ENCODE results near the gene TMEM120B. TPM values are rescaled to one million over a fixed set of nuclear protein-coding genes. Genes with fewer than 3 reads are reported as not detected.
A peak's percentile ranks its signal among the peaks of the same experiment; 100 is the strongest.

Gene TMEM120B
- total and polyA plus RNA-seq, 2 of the 4 experiments (the other 2 are of a cell fraction), result 10.6 to 18.4 TPM

GRCh38 chr12:121812320-121812871 lies 99.8 kb downstream of the TMEM120B start:
- WGBS, 2 experiments (ENCODE audit: extremely low coverage in 2 of 2, insufficient read length in 1 of 2), result 4% methylated on average over 4 of the region's 26 CpGs; no CpG with 5 or more reads in 1 of the 2 experiments

More at GRCh38 chr12:121812320-121812871, 99.8 kb downstream of the TMEM120B start:
- Histone ChIP-seq H3K4me2 (ENCODE audit: low read depth, low read length) (peak overlapping the region; percentile 89), H3K9ac (ENCODE audit: low read depth, low read length) (peak overlapping the region; percentile 53), H4K8ac (ENCODE audit: low read depth in 2 of 2, low read length in 2 of 2) (peak overlapping the region in 1 of 2 experiments; percentile 22; a peak in 1 of 4 replicates), H2AK9ac (replicated peaks; ENCODE audit: low read depth, low read length, poor library complexity) (peak overlapping the region; percentile 53), H4K20me1 (ENCODE audit: insufficient read depth, low read length) (peaks cover 50% of the 10 kb centered on the region), H3K18ac (ENCODE audit: low read depth, low read length) (no peak overlapping the region), H3K14ac (replicated peaks; ENCODE audit: low read depth, low read length) (peak overlapping the region; percentile 55), H2AFZ (replicated peaks; ENCODE audit: low read length, poor library complexity) (peak overlapping the region; percentile 73), H2BK15ac (ENCODE audit: low read depth, low read length) (no peak overlapping the region), H3K27me3 (ENCODE audit: control insufficient read depth, insufficient read depth, low read length) (no peaks in the 10 kb centered on the region), H3K23ac (ENCODE audit: low read depth, low read length) (peak overlapping the region; percentile 77; the same call in 1 of the 2 replicates), H2BK5ac (ENCODE audit: low read depth, low read length, poor library complexity, severe bottlenecking) (no peak overlapping the region), H3K4me1 (ENCODE audit: control insufficient read depth, insufficient read depth, low read length) (peaks cover 18% of the 10 kb centered on the region), H2BK20ac (ENCODE audit: low read depth, low read length) (no peak overlapping the region), H3K27ac (ENCODE audit: insufficient read depth, low read length) (peak overlapping the region; percentile 24; the same call in 1 of the 2 replicates), H3K4ac (ENCODE audit: low read depth, low read length) (peak overlapping the region; percentile 61; the same call in 1 of the 2 replicates), H3K79me1 (ENCODE audit: low read depth in 1 of 2, low read length in 2 of 2) (peaks cover 37 to 74% of the 10 kb centered on the region in 2 experiments), H3K36me3 (ENCODE audit: control insufficient read depth, insufficient read depth, low read length) (peaks cover 66% of the 10 kb centered on the region), H3K56ac (ENCODE audit: extremely low read depth, insufficient read depth, low read length) (no peak overlapping the region; the same call in 1 of the 2 replicates), H4K5ac (ENCODE audit: low read depth, low read length) (no peak overlapping the region), H3K9me1 (ENCODE audit: insufficient read depth, low read length) (no peaks in the 10 kb centered on the region), H2BK120ac (ENCODE audit: low read depth, low read length) (no peak overlapping the region), H3K9me3 (ENCODE audit: control insufficient read depth, insufficient read depth, low read length) (no peaks in the 10 kb centered on the region), H2AK5ac (ENCODE audit: low read depth, low read length) (peak overlapping the region; percentile 52; the same call in 1 of the 2 replicates), H3K4me3 (ENCODE audit: insufficient read depth, low read depth, low read length) (peak overlapping the region; percentile 50), H4K91ac (ENCODE audit: insufficient read depth, low read depth, low read length) (0 out of 2 replicates have a peak overlapping the region, but pooled peaks have one; percentile 13)
- dilution Hi-C loops (cut with HindIII; ENCODE audit: low sequenced_read_pairs, unreplicated experiment), result no loop called here
- TF ChIP-seq CHD1 (IDR thresholded peaks at IDR 0.05; ENCODE audit: low read depth, low read length) (no peak), NFE2L2 (IDR thresholded peaks at IDR 0.05; ENCODE audit: low read depth, low read length) (no peak), ELK1 (IDR thresholded peaks at IDR 0.05; ENCODE audit: borderline replicate concordance, low read depth, low read length) (no peak), MAZ (IDR thresholded peaks at IDR 0.05; ENCODE audit: borderline replicate concordance, low read depth, low read length) (peak; percentile 53; the same call in 1 of the 2 replicates), RCOR1 (IDR thresholded peaks at IDR 0.05; ENCODE audit: insufficient replicate concordance, low read length) (peak; percentile 98)
- ATAC-seq (ENCODE audit: low read depth) (peak; percentile 92), DNase-seq (peak; percentile 64)
- ChIA-PET POLR2A (ENCODE audit: unreplicated experiment) (interaction anchor here (0.7 to 2.4 kb wide), 3 partner anchors 9 to 18 kb away, joined by 4 to 10 read pairs (median 5); partner anchors contain the start of genes RHOF and SETD1B), CTCF (interaction anchor here (0.7 to 4.1 kb wide), 8 partner anchors 8 to 100 kb away, joined by 3 to 49 read pairs (median 4); partner anchors contain the start of genes RHOF and TMEM120B)
- BruUV-seq (replicated peaks), result no TSS peak
- intact Hi-C loops (cut with micrococcal nuclease), result loop anchor here (1.0 kb wide), 3 partner anchors 17 to 76 kb away; partner anchors contain the start of gene PSMD9
- in situ Hi-C loops (cut with MboI; ENCODE audit: low sequenced_read_pairs), result no loop called here

Data from IMR-90 (cell line).